Hepatocyte (in vitro differentiated cells): Measurements from ENCODE around the gene ABCA13. TPM values are rescaled to one million over a fixed set of nuclear protein-coding genes. Genes with fewer than 3 reads are reported as not detected.

Experiments used
- DNase-seq: peaks from one replicate; pipeline ENCODE4 v3.0.0-alpha.2; 2016; ENCODE audit warnings: low spot score
- H2AFZ ChIP-seq: fragments of 200-600 bp; sonication (generic); 2 replicates; pipeline ENCODE4 v1.6.0; 2016; ENCODE audit warnings: antibody characterized with exemption, mild to moderate bottlenecking
- H3K27ac ChIP-seq: fragments of 200-600 bp; sonication (generic); 2 replicates; pipeline ENCODE4 v1.5.1; 2016; ENCODE audit warnings: mild to moderate bottlenecking
- H3K27me3 ChIP-seq: fragments of 200-600 bp; sonication (generic); 2 replicates; pipeline ENCODE4 v1.6.1; 2016
- H3K36me3 ChIP-seq: fragments of 200-600 bp; sonication (generic); replicated peaks from 2 replicates; pipeline ENCODE4 v1.5.1; 2016; ENCODE audit warnings: low read depth; ENCODE audit not compliant: insufficient read depth
- H3K4me1 ChIP-seq: fragments of 200-600 bp; sonication (generic); 2 replicates; pipeline ENCODE4 v1.5.1; 2016; ENCODE audit warnings: mild to moderate bottlenecking, moderate library complexity; ENCODE audit not compliant: insufficient read depth
- H3K4me2 ChIP-seq: fragments of 200-600 bp; sonication (generic); 2 replicates; pipeline ENCODE4 v1.6.0; 2016
- H3K4me3 ChIP-seq: fragments of 200-600 bp; sonication (generic); 2 replicates; pipeline ENCODE4 v1.5.1; 2016; ENCODE audit warnings: mild to moderate bottlenecking
- H3K79me2 ChIP-seq: fragments of 200-600 bp; sonication (generic); 2 replicates; pipeline ENCODE4 v1.6.0; 2017; ENCODE audit warnings: mild to moderate bottlenecking
- H3K9me2 ChIP-seq: fragments of 200-600 bp; sonication (generic); replicated peaks from 2 replicates; pipeline ENCODE4 v1.6.0; 2017; ENCODE audit warnings: mild to moderate bottlenecking; ENCODE audit not compliant: insufficient read depth
- H3K9me3 ChIP-seq: fragments of 200-600 bp; sonication (generic); 2 replicates; pipeline ENCODE4 v1.5.1; 2016; ENCODE audit warnings: low read depth, mild to moderate bottlenecking
- H4K20me1 ChIP-seq: fragments of 200-600 bp; sonication (generic); 2 replicates; pipeline ENCODE4 v1.6.0; 2016; ENCODE audit warnings: mild to moderate bottlenecking; ENCODE audit not compliant: insufficient read depth, poor library complexity, severe bottlenecking
- EZH2 ChIP-seq: fragments of 200-600 bp; sonication (generic); IDR thresholded peaks from 2 replicates; pipeline ENCODE4 v1.6.1; 2016; ENCODE audit warnings: antibody characterized with exemption, mild to moderate bottlenecking, borderline replicate concordance
- EZH2phosphoT487 ChIP-seq: fragments of 200-600 bp; sonication (generic); IDR thresholded peaks from one replicate; pipeline ENCODE4 v1.6.1; 2018; ENCODE audit warnings: antibody characterized with exemption, mild to moderate bottlenecking, low read depth, moderate library complexity; ENCODE audit not compliant: unreplicated experiment, severe bottlenecking
- WGBS: methylation state at CpG from one replicate; pipeline ENCODE4 v1.1.6; 2016; ENCODE audit warnings: low lambda C conversion rate; ENCODE audit errors: missing lambda C conversion rate; 5-methylcytosine and 5-hydroxymethylcytosine counted together
- polyA plus RNA-seq: library from polyadenylated mRNA; unstranded; fragments of >200 nt; fragmentation: Nextera tagmentation; extraction: Ambion mirVana; gene quantifications from 2 replicates; pipeline ENCODE4 v1.2.1, GENCODE V29; 2016
- total RNA-seq: library from RNA; depleted of rRNA; stranded (reverse); fragments of >200 nt; gene quantifications from 2 replicates; pipeline ENCODE4 v1.2.3, GENCODE V29; 2014
- TF ChIP-seq, protein P1 (sequence below): fragments of 200-600 bp; sonication (generic); IDR thresholded peaks from 2 replicates; pipeline ENCODE4 v1.5.1; 2016; ENCODE audit warnings: antibody characterized with exemption, mild to moderate bottlenecking; ENCODE audit not compliant: poor library complexity

ABCA13 gene
- total and polyA plus RNA-seq, 2 experiments from 2014 or later = 0.57 to 2.0 TPM

DNA sequence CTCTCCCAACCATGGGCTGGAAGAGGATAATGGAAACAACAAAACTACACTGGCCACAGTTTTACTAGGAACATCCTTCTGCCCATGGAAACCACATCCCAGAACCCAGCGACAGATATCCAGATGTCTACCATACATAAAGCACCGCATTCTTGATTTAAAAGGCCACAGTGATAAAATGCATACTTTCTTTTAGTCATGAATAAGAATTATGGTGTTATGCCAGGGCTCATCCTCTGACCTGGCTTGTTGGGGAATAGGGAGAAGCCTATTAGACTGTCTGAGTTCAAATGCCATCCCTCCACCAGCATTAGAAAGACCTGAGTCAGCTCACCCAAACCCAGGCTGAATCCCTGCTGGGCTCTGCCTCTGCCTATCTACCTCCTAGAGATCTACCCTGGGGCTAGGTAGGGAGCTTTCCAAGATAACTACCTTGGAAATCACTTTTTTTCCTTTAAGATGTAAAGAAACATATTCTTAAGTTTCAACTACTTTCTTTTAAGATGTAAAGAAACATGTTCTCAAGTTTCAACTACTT is 5.2 kb downstream of the ABCA13 start:
- H3K4me1 ChIP-seq = no peaks in the 10 kb centered on the region
- no peaks in the 10 kb centered on the region for H3K9me3 ChIP-seq
- no peak for DNase-seq
- TF ChIP-seq EZH2phosphoT487 (no peak), EZH2 (no peak)
- TF ChIP-seq, protein P1, sequence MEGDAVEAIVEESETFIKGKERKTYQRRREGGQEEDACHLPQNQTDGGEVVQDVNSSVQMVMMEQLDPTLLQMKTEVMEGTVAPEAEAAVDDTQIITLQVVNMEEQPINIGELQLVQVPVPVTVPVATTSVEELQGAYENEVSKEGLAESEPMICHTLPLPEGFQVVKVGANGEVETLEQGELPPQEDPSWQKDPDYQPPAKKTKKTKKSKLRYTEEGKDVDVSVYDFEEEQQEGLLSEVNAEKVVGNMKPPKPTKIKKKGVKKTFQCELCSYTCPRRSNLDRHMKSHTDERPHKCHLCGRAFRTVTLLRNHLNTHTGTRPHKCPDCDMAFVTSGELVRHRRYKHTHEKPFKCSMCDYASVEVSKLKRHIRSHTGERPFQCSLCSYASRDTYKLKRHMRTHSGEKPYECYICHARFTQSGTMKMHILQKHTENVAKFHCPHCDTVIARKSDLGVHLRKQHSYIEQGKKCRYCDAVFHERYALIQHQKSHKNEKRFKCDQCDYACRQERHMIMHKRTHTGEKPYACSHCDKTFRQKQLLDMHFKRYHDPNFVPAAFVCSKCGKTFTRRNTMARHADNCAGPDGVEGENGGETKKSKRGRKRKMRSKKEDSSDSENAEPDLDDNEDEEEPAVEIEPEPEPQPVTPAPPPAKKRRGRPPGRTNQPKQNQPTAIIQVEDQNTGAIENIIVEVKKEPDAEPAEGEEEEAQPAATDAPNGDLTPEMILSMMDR = no peak
- no peaks in the 10 kb centered on the region for H3K79me2 ChIP-seq
- H3K4me2 ChIP-seq = no peak overlapping the region
- H3K4me3 ChIP-seq = no peak overlapping the region
- WGBS = 86% methylated on average over 2 of the region's 2 CpGs
- H2AFZ ChIP-seq = no peak overlapping the region
- H3K27me3 ChIP-seq = no peaks in the 10 kb centered on the region
- no peaks in the 10 kb centered on the region for H4K20me1 ChIP-seq
- H3K27ac ChIP-seq = no peak overlapping the region
- no peaks in the 10 kb centered on the region for H3K9me2 ChIP-seq
- no peaks in the 10 kb centered on the region for H3K36me3 ChIP-seq

DNA sequence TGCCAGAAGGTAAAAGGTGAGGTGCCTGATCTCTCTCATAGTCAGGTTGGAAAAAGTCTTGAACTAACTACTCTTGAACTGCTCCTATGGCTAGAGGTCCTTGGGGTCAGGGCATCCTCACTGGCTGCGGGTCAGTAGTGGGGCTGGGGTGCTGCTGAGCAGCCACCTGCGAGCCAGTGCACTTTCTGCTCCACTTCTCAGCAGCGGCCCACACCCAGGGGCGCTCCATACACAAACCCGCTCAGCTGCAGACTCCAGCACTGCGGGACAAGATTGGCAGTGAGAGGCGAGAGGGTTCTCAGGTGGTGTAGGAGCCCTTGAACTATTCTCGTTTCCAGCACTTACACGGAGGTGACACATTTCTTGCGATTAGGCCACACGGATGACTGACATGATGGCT is 6.0 kb downstream of the ABCA13 start:
- TF ChIP-seq EZH2phosphoT487 (no peak), EZH2 (no peak)
- TF ChIP-seq, protein P1 = no peak
- no peaks in the 10 kb centered on the region for H3K79me2 ChIP-seq
- no peak for DNase-seq
- no peaks in the 10 kb centered on the region for H3K27me3 ChIP-seq
- H3K4me2 ChIP-seq = no peak overlapping the region
- 84% methylated on average over 11 of the region's 11 CpGs for WGBS
- H3K4me1 ChIP-seq = no peaks in the 10 kb centered on the region
- H3K27ac ChIP-seq = no peak overlapping the region
- no peaks in the 10 kb centered on the region for H3K9me3 ChIP-seq
- H3K9me2 ChIP-seq = no peaks in the 10 kb centered on the region
- no peaks in the 10 kb centered on the region for H3K36me3 ChIP-seq
- no peak overlapping the region for H2AFZ ChIP-seq
- no peak overlapping the region for H3K4me3 ChIP-seq
- no peaks in the 10 kb centered on the region for H4K20me1 ChIP-seq

DNA sequence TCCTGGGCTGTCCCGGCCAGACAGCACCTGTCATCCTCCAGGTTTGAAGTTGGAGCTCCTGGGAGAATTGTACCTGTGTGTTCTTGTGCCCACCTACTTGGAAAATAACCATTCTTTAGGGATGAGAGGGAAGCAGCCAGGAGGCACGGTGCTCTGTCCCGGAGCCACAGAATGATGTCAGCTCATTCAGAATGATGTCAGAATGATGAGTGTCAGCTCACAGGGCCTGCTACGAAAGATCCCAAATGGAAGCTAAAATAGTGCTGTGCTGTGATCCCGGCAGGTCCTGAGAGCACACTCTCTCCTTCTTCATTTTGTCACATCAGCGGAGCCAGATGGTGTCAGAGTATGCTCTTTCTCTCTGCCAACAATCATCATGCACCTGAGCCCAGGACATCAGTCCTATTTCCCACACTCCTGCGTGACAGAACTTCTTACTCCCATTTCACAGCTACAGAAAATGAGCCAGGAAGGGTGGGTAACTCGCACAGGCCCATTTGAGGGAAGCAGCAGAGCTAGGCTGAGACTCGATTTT is 8.3 kb downstream of the ABCA13 start:
- H3K4me1 ChIP-seq = no peaks in the 10 kb centered on the region
- H3K4me3 ChIP-seq = no peak overlapping the region
- WGBS = 81% methylated on average over 9 of the region's 9 CpGs
- H3K4me2 ChIP-seq = no peak overlapping the region
- no peak for DNase-seq
- H3K27me3 ChIP-seq = no peaks in the 10 kb centered on the region
- H3K9me2 ChIP-seq = no peaks in the 10 kb centered on the region
- H3K9me3 ChIP-seq = no peaks in the 10 kb centered on the region
- H3K36me3 ChIP-seq = no peaks in the 10 kb centered on the region
- no peak overlapping the region for H3K27ac ChIP-seq
- H2AFZ ChIP-seq = no peak overlapping the region
- TF ChIP-seq EZH2 (no peak), EZH2phosphoT487 (no peak)
- TF ChIP-seq, protein P1 = no peak
- no peaks in the 10 kb centered on the region for H3K79me2 ChIP-seq
- H4K20me1 ChIP-seq = no peaks in the 10 kb centered on the region
